Endodermal cell (in vitro differentiated cells): ENCODE results near the gene POLE4. TPM values are rescaled to one million over a fixed set of nuclear protein-coding genes. Genes with fewer than 3 reads are reported as not detected.

Experiments used
- DNase-seq: peaks from one replicate; pipeline ENCODE4 v3.0.0-alpha.2; 2017
- H3K27ac ChIP-seq: 2 replicates; pipeline ENCODE4 v1.5.1; 2013; ENCODE audit warnings: mild to moderate bottlenecking, low read depth, low read length, moderate library complexity
- H3K27me3 ChIP-seq: 2 replicates; pipeline ENCODE4 v1.6.1; 2013; ENCODE audit warnings: mild to moderate bottlenecking, low read length, moderate library complexity; ENCODE audit not compliant: insufficient read depth, control insufficient read depth, poor library complexity, severe bottlenecking
- H3K36me3 ChIP-seq: 2 replicates; pipeline ENCODE4 v1.7.0; 2013; ENCODE audit warnings: mild to moderate bottlenecking, low read length, moderate library complexity; ENCODE audit not compliant: control insufficient read depth, insufficient read depth
- H3K4me1 ChIP-seq: one replicate; pipeline ENCODE4 v1.7.0; 2013; ENCODE audit warnings: low read length; ENCODE audit not compliant: control insufficient read depth, insufficient read depth
- H3K4me3 ChIP-seq: 2 replicates; pipeline ENCODE4 v1.5.1; 2013; ENCODE audit warnings: mild to moderate bottlenecking, low read length, moderate library complexity
- H3K9ac ChIP-seq: 2 replicates; pipeline ENCODE4 v1.6.1; 2013; ENCODE audit warnings: mild to moderate bottlenecking, low read length, moderate library complexity; ENCODE audit not compliant: poor library complexity, severe bottlenecking; ENCODE audit errors: extremely low read depth
- H3K9me3 ChIP-seq: 2 replicates; pipeline ENCODE4 v1.6.1; 2013; ENCODE audit warnings: mild to moderate bottlenecking, low read length, moderate library complexity; ENCODE audit not compliant: control insufficient read depth
- H3K27ac Mint-ChIP-seq: 2 replicates; pipeline ENCODE4 v1.8.0; 2020; ENCODE audit warnings: mixed read lengths
- H3K27me3 Mint-ChIP-seq: 2 replicates; pipeline ENCODE4 v1.8.0; 2021; ENCODE audit warnings: mild to moderate bottlenecking, mixed read lengths; ENCODE audit not compliant: insufficient read depth
- H3K36me3 Mint-ChIP-seq: 2 replicates; pipeline ENCODE4 v1.8.0; 2020; ENCODE audit warnings: low read depth, mixed read lengths
- H3K4me1 Mint-ChIP-seq: 2 replicates; pipeline ENCODE4 v1.8.0; 2020; ENCODE audit warnings: mixed read lengths
- H3K4me3 Mint-ChIP-seq: 2 replicates; pipeline ENCODE4 v1.8.0; 2020; ENCODE audit warnings: mild to moderate bottlenecking, moderate library complexity, mixed read lengths
- H3K9me3 Mint-ChIP-seq: 2 replicates; pipeline ENCODE4 v1.8.0; 2020; ENCODE audit warnings: mild to moderate bottlenecking, mixed read lengths
- WGBS, 2 experiments: methylation state at CpG; one replicate each; pipeline versions ENCODE4 v1.1.5 to v1.1.7; 2013; ENCODE audit warnings: missing lambda C conversion rate in 2 of 2, mixed read lengths in 1 of 2; ENCODE audit not compliant: insufficient coverage in 1 of 2, insufficient read length in 1 of 2; 5-methylcytosine and 5-hydroxymethylcytosine counted together
- total RNA-seq, 2 donors: library from RNA; stranded (reverse); fragmentation: NEBNext Ultra II Directional in 1 of 2; extraction: Animal tissue kit (Norgen Biotek cat#: 25700) in 1 of 2; gene quantifications; 2 replicates in 1 of 2; 3 replicates in 1 of 2; pipeline ENCODE4 v1.2.1, GENCODE V29; 2021
- TF ChIP-seq, protein P1 (sequence below): fragments of 200-600 bp; sonication (generic); conservative IDR thresholded peaks from 2 replicates; pipeline ENCODE4 v1.5.0; 2021; ENCODE audit warnings: antibody characterized with exemption, mild to moderate bottlenecking

Gene POLE4
- total RNA-seq, 2 donors from 2014 or later = 38.4 to 40.9 TPM

GRCh38 chr2:74944987-74945787 lies 13.3 kb upstream of the POLE4 start:
- Mint-ChIP-seq H3K27me3 (no peaks in the 10 kb centered on the region), H3K4me3 (no peak overlapping the region), H3K36me3 (peaks cover 5% of the 10 kb centered on the region), H3K4me1 (peaks cover 9% of the 10 kb centered on the region), H3K9me3 (peaks cover 20% of the 10 kb centered on the region), H3K27ac (no peak overlapping the region)
- no peak for DNase-seq
- Histone ChIP-seq H3K36me3 (no peaks in the 10 kb centered on the region), H3K27me3 (no peaks in the 10 kb centered on the region), H3K9ac (no peak overlapping the region), H3K4me3 (no peak overlapping the region), H3K27ac (no peak overlapping the region), H3K9me3 (no peaks in the 10 kb centered on the region), H3K4me1 (peaks cover 4% of the 10 kb centered on the region)
- TF ChIP-seq, protein P1, sequence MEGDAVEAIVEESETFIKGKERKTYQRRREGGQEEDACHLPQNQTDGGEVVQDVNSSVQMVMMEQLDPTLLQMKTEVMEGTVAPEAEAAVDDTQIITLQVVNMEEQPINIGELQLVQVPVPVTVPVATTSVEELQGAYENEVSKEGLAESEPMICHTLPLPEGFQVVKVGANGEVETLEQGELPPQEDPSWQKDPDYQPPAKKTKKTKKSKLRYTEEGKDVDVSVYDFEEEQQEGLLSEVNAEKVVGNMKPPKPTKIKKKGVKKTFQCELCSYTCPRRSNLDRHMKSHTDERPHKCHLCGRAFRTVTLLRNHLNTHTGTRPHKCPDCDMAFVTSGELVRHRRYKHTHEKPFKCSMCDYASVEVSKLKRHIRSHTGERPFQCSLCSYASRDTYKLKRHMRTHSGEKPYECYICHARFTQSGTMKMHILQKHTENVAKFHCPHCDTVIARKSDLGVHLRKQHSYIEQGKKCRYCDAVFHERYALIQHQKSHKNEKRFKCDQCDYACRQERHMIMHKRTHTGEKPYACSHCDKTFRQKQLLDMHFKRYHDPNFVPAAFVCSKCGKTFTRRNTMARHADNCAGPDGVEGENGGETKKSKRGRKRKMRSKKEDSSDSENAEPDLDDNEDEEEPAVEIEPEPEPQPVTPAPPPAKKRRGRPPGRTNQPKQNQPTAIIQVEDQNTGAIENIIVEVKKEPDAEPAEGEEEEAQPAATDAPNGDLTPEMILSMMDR = no peak
- WGBS, 2 experiments = 88% methylated on average over 4 of the region's 4 CpGs; no CpG with 5 or more reads in 1 of the 2 experiments

DNA sequence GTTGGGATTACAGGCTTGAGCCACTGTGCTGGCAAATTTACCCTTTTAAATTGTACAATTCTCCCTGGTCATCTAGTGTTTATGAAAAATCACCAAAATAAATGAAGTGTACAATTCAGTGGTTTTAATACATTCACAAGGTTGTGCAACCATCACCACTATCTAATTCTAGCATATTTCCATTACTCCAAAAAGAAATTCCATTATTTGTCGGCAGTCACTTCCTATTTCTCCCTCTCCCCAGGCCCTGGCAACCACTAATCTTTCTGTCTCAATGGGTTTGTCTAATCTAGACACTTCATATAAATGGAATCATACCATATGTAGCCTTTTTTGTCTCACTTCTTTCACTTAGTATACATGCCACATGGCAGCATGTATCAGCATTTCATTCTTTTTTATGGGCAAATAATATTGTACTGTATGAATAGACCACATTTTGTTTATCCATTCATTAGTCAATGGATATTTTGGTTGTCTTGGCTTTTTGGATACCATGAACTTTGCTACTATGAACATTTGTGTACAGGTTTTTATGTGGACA lies 12.6 kb upstream of the POLE4 start:
- no peaks in the 10 kb centered on the region for H3K36me3 ChIP-seq
- peaks cover 9% of the 10 kb centered on the region for H3K4me1 Mint-ChIP-seq
- DNase-seq = no peak
- TF ChIP-seq, protein P1 = no peak
- no peak overlapping the region for H3K9ac ChIP-seq
- no peak overlapping the region for H3K4me3 ChIP-seq
- 94 to 100% methylated on average over 1 of the region's 1 CpG for WGBS, 2 experiments
- H3K9me3 ChIP-seq = no peaks in the 10 kb centered on the region
- H3K36me3 Mint-ChIP-seq = peaks cover 5% of the 10 kb centered on the region
- peaks cover under 1% of the 10 kb centered on the region for H3K4me1 ChIP-seq
- peaks cover 26% of the 10 kb centered on the region for H3K9me3 Mint-ChIP-seq
- H3K27ac ChIP-seq = no peak overlapping the region
- H3K4me3 Mint-ChIP-seq = no peak overlapping the region
- no peak overlapping the region for H3K27ac Mint-ChIP-seq
- H3K27me3 Mint-ChIP-seq = no peaks in the 10 kb centered on the region
- H3K27me3 ChIP-seq = no peaks in the 10 kb centered on the region

DNA sequence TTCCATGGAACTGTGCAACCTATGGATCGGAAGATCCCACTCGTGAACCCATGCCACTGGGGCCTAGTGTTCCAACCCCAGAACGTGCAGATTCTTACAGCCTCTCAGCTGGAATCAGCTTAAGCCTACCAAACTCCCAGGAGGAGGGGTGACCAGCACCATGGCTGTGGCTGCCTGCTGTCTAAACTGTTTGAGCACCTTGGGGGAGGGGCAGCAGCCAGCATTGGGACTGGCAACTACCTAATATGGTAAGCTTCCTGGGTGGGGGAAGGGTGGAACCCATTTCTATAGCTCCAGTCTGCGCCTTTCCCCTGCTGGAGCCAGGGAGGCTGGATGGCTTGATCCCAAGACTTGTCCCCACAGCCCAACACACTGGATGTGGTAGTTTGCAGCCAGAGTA lies 10.7 kb upstream of the POLE4 start:
- H3K36me3 ChIP-seq = no peaks in the 10 kb centered on the region
- WGBS, 2 experiments = 88 to 93% methylated on average over 4 of the region's 4 CpGs

More for the DNA sequence above, 10.7 kb upstream of the POLE4 start:
- no peak overlapping the region for H3K27ac Mint-ChIP-seq
- peak; percentile 68 for DNase-seq
- no peak overlapping the region for H3K4me3 Mint-ChIP-seq
- no peak overlapping the region for H3K4me3 ChIP-seq
- peaks cover 2% of the 10 kb centered on the region for H3K9me3 ChIP-seq
- H3K9ac ChIP-seq = no peak overlapping the region
- TF ChIP-seq, protein P1 = no peak
- no peaks in the 10 kb centered on the region for H3K27me3 Mint-ChIP-seq
- H3K27me3 ChIP-seq = no peaks in the 10 kb centered on the region
- no peaks in the 10 kb centered on the region for H3K4me1 ChIP-seq
- H3K36me3 Mint-ChIP-seq = peaks cover 15% of the 10 kb centered on the region
- no peak overlapping the region for H3K27ac ChIP-seq
- H3K9me3 Mint-ChIP-seq = peaks cover 44% of the 10 kb centered on the region
- H3K4me1 Mint-ChIP-seq = peaks cover under 1% of the 10 kb centered on the region
